Measurements from ENCODE around the gene PRDM12.
A peak's percentile ranks its signal among the peaks of the same experiment; 100 is the strongest.

The PRDM12 gene

DNA sequence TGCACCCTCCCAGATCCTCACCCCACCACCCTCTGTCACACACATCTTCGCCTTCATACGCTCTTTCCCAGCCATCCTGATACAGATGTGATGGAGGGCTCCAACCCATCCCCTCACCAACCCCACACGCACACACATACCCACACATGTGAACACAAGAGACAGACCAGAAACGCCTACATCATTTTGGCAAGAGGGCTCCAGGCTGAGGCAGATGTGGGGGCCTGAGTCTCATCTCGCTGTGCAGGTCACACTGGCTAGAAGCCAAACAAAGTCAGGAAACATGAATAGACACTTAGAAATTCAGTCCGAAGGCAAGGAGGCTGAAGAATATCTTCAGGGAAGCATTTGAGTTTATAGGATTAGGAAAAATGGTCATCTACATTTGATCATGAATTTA, 6.2 kb downstream of the PRDM12 start:
- TF ChIP-seq, protein P1, sequence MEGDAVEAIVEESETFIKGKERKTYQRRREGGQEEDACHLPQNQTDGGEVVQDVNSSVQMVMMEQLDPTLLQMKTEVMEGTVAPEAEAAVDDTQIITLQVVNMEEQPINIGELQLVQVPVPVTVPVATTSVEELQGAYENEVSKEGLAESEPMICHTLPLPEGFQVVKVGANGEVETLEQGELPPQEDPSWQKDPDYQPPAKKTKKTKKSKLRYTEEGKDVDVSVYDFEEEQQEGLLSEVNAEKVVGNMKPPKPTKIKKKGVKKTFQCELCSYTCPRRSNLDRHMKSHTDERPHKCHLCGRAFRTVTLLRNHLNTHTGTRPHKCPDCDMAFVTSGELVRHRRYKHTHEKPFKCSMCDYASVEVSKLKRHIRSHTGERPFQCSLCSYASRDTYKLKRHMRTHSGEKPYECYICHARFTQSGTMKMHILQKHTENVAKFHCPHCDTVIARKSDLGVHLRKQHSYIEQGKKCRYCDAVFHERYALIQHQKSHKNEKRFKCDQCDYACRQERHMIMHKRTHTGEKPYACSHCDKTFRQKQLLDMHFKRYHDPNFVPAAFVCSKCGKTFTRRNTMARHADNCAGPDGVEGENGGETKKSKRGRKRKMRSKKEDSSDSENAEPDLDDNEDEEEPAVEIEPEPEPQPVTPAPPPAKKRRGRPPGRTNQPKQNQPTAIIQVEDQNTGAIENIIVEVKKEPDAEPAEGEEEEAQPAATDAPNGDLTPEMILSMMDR (IDR thresholded peaks at IDR 0.05; ENCODE audit: insufficient read depth, missing control alignments) = no peak
- no peak for DNase-seq (ENCODE audit: insufficient read length, low spot score)
- FAIRE-seq = no peak

DNA sequence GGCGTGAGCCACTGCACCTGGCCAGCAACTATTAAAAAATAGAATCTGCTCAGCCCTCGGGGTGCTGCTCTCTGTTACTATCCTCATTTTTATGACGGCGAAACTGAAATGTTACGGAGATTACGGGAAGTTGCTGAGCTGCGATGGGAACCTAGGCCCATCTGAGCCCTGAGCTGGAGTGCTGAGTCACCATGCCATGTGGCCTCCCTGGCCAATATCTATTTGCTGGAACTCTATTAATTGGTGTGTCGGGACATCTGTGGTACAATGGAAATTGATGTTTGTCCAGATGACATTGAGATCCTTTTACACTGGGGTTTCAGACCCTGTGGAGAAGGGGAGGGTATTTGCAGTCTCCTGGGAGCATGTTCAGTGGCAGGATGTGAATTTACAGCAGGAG, 8.1 kb downstream of the PRDM12 start:
- FAIRE-seq (no peak), DNase-seq (ENCODE audit: insufficient read length, low spot score) (no peak)
- TF ChIP-seq, protein P1 (IDR thresholded peaks at IDR 0.05; ENCODE audit: insufficient read depth, missing control alignments) = no peak

DNA sequence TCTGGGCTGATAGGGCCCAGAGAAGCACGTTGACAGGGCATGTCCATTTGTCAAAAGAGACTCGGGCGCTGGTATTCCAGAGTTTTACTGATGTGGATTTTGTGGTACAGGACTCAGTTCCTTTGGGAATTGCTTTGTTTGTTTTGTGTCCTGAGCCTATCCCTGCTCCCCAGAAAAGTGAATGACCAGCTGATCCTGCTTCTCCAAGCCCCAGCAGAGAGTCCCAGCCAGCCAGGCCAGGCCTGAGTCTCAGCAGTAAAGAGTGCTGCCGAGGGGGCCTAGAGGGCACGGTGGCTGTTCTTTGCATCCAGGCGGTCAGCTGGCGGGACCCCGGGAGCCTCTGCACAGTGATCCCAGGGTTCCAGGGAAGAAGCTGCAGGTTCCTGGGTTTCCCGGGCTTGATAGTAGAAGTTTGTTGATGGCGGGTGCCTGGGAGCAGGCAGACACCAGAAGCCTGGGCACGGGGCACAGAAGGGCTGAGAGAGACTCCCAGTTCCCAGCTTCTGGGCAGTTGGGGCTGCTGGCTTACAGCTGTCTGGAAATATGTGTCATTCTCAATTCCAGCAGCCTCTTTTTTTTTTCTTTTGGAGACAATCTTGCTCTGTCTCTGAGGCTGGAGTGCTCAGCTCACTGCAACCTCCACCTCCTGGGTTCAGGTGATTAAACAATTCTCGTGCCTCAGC, 8.7 kb downstream of the PRDM12 start:
- DNase-seq (ENCODE audit: insufficient read length, low spot score) (no peak), FAIRE-seq (no peak)
- TF ChIP-seq, protein P1 (IDR thresholded peaks at IDR 0.05; ENCODE audit: insufficient read depth, missing control alignments) = no peak

DNA sequence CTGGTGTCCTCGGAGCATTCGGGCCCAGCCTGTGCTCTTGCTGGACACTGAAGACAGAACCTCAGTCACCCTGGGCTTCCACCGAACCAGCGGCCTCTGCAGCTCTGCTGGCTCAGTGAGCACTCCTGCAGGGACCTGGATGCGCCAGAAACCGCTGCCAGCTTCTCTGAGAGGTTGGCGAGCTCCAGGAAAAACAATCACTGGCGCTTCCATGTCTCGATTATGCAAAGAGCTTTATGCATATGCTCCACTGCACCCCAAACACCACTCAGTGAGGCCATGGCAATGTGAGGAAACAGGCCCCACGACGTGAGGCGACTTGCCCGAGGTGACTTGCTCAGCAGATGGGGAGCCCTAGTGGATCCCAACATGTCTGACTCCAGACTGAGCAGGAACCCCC, 11.0 kb downstream of the PRDM12 start:
- TF ChIP-seq, protein P1 (IDR thresholded peaks at IDR 0.05; ENCODE audit: insufficient read depth, missing control alignments) = no peak
- no peak for DNase-seq (ENCODE audit: insufficient read length, low spot score)
- no peak for FAIRE-seq

DNA sequence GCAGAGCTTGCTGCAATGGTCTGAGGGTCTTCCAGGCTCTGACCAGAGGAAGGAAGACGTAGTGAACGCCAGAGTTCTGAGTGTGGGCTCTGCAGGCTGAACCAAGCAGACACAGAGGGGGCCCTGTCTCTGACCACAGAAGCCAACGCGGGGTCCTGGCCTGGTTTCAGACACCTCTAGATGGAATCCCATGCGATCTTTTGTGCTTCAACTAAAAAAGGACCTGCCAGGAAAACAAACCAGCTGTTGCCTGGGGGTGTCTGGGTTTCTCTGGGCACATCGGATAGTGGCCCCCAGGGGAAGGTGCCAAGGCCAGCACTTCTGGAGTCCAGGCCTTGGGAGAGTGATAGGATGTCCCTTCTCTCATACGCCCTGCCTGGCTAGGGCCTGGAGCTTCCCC, 12.9 kb downstream of the PRDM12 start:
- DNase-seq (ENCODE audit: insufficient read length, low spot score) (no peak), FAIRE-seq (no peak)
- TF ChIP-seq, protein P1 (IDR thresholded peaks at IDR 0.05; ENCODE audit: insufficient read depth, missing control alignments) = no peak

DNA sequence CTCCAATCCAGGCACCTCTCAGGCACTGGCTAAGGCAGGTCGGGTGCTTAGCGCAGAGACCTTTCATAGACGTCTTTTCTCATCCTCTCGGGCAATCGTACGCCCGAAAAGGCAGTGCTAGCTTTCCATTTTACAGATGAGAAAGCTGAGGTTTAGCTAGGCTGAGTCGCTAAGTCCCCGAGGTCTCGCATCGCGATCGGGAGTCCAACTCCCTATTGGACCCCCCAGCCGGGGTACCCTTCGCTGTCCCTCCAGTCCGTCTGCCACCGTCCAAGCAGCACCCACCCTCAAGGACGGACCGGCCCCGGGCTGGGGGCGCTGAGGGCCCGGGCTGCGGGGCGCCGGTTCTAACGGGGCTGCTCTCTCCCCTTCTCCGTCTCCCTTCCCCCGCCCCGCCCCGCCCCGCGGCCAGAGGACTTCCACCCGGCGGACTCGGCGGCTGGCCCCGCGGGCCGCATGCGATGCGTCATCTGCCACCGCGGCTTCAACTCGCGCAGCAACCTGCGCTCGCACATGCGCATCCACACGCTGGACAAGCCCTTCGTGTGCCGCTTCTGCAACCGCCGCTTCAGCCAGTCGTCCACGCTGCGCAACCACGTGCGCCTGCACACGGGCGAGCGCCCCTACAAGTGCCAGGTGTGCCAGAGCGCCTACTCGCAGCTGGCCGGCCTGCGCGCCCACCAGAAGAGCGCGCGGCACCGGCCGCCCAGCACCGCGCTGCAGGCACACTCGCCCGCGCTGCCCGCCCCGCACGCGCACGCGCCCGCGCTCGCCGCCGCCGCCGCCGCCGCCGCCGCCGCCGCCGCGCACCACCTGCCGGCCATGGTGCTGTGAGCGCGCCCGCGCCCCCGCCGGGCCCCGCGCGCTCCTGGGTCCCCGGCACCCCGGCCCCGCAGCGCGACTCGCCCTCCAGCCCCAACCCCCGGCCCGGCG, 16.7 kb downstream of the PRDM12 start:
- TF ChIP-seq, protein P1 (IDR thresholded peaks at IDR 0.05; ENCODE audit: insufficient read depth, missing control alignments) = no peak
- FAIRE-seq (no peak), DNase-seq (ENCODE audit: insufficient read length, low spot score) (peak; percentile 89)

All from D721Med (cell line).